Smooth muscle cell of the pulmonary artery (primary cell): ENCODE measurements around the gene BTC. TPM values are rescaled to one million over a fixed set of nuclear protein-coding genes. Genes with fewer than 3 reads are reported as not detected.

ENCODE experiments used
- total RNA-seq: library from RNA; depleted of rRNA; stranded (reverse); fragments of >200 nt; gene quantifications from 2 replicates; pipeline ENCODE4 v1.2.3, GENCODE V29; 2014

The BTC gene
- 0.30 and 0.78 TPM in 2 replicates for total RNA-seq

DNA sequence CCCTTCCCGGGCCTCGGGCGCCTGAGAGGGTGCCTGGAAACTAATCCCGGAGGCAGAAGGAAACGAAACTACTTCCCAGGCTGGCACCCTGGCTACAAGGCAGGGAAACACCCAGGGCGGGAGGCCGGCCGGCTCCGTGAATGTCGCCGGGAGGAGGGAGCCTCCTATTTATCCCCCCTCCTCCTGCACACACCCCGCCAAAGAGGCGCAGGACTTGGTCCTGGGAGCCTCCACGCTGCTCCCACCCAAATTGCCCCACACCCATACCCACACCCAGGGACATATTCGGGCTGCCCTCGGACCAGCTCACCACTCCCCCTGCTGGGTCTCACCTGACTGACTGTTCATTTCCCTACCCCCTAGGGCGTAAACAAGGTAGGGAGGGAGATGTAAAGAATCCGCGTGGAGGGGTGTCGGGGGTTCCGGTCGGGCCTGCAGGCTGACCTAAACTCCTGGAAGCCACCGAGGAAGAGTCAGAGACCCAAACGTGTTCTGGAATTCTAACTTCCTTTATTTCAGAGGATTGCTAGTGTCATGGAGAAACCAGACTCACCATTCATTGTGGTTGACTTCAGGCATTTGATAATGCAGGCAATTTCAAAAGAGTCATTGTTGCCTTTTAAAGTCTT, at the start of gene BTC:
Gene BTC (minus strand): TSS at position 142 of the 629 bp plus-strand sequence. CDS start 198 bp downstream, outside the sequence.

Other genes starting within 250 kb of the BTC start
- 2.7 and 3.0 TPM in 2 replicates for gene PARM1, start 138.6 kb upstream of the BTC start, total RNA-seq